Mucosa of gallbladder (tissue), 1 donor: ENCODE measurements around the gene SNX17. TPM values are rescaled to one million over a fixed set of nuclear protein-coding genes. Genes with fewer than 3 reads are reported as not detected.

Source experiments
- DNase-seq: peaks from one replicate; pipeline ENCODE4 v3.0.0-alpha.2; 2020; ENCODE audit warnings: low spot score
- total RNA-seq: library from RNA; stranded (reverse); gene quantifications from one replicate; pipeline ENCODE4 v1.2.1, GENCODE V29; 2021
- donor health status: DM: no; HTN: no; CAD: no.

Gene SNX17
- total RNA-seq, 1 donor from 2014 or later = 105 TPM

DNA sequence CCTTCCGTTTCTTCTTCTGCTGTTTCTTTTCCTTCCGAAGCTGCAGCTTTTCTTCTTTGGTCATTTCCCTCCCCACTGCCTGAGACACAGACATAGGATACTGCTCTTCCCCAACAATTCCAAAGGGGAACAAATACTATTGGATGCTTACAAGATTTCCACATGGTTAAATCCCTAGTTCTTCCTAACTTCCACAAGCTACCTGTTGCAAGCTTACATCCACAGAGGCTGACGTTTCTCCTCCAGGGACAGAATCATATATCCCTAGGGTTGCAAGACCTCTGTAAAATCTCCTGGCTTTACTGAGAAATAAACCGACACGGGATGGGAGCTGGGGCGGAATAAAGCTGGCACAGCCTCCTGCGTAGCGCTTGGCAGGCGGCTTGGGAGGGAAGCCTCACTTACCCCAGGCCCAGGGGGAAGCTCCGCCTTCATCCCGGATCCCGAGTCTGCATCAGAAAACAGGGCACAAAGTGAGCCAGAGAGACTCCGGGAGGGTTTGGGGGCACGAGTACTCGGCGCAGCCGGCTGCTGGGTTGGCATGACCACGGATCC lies 868 bp upstream of the SNX17 start:
- DNase-seq = no peak

DNA sequence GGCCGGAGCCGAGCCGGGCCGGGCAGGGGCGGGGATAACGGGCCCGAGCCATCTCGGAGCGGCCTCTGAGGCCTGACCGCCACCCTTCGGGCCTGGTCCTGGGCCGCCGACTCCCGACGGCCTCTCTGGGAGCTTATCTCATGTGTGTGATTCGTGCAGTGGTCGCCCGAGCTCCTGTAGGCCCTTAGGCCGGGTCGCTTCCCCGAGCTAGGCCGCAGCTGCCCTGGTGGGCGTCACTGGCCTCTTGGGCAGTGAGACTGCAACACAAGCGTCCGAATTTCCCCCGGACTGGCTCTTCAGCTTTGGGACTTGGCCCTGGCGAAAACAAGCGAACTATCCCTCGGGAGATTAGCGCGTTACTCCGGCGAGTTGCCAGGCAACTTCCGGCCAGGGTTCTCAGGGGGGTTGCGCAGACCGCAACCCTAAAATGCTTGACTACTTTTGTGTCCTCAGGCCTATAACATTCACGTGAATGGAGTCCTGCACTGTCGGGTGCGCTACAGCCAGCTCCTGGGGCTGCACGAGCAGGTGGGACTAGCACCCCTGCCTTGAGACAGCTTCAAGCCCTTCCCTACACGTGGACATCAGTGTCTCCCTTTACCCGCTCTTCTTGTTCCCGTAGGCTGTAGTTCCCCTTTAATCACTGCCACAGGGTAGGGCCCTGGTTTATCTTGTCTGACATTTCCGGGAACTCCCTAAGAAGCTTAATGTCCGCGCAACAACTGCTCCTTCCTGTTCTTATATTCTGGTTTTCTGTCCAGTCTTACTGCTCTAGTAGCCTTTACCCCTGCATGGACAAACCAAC lies 602 bp downstream of the SNX17 start:
- no peak for DNase-seq

DNA sequence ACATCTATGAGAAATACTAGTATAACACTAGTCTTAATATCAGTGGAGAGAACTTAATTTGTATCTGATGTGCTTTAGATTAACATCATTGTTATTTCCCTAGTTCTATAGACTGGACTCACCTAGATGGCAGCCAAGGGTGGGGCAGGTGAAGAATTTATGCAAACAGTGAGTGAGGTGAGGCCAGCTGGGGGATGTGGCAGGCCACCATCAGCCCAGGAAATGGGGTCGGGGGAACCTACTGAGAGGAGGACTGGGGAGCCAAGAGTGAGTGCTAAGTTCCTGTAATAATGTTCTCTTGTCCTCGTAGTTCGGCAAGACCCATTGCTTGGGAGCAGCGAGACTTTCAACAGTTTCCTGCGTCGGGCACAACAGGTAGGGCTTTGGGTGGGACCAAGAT lies 2.5 kb downstream of the SNX17 start:
- DNase-seq = no peak

DNA sequence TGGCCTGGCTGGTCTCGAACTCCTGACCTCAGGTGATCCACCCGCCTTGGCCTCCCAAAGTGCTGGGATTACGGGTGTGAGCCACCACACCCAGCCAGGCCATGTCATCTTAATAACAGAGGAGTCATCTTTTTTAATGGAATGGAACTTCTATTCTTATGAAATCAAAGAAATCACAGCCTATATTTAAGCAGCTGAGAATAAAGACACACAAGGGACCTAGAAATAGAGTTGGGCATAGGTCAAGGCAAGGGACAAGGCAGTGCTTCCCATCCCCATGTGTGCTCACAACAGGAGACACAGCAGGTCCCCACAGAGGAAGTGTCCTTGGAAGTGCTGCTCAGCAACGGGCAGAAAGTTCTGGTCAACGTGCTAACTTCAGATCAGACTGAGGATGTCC lies 3.2 kb downstream of the SNX17 start:
- DNase-seq = no peak

DNA sequence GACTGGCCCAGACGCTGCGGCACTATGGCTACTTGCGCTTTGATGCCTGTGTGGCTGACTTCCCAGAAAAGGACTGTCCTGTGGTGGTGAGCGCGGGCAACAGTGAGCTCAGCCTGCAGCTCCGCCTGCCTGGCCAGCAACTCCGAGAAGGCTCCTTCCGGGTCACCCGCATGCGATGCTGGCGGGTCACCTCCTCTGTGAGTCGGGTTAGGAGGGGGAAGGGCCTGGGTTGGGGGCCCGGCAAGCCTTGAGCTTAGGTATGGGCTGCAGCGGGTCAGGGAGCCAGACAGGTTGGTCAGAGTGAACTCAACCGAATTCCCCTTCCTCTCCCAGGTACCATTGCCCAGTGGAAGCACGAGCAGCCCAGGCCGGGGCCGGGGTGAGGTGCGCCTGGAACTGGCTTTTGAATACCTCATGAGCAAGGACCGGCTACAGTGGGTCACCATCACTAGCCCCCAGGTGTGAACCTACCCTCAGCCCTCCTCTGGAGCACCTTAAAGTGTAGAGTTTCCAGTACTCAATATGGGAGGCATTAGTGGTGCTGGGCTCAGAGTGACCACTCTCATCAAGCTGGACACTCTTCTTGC lies 5.2 kb downstream of the SNX17 start:
- no peak for DNase-seq

DNA sequence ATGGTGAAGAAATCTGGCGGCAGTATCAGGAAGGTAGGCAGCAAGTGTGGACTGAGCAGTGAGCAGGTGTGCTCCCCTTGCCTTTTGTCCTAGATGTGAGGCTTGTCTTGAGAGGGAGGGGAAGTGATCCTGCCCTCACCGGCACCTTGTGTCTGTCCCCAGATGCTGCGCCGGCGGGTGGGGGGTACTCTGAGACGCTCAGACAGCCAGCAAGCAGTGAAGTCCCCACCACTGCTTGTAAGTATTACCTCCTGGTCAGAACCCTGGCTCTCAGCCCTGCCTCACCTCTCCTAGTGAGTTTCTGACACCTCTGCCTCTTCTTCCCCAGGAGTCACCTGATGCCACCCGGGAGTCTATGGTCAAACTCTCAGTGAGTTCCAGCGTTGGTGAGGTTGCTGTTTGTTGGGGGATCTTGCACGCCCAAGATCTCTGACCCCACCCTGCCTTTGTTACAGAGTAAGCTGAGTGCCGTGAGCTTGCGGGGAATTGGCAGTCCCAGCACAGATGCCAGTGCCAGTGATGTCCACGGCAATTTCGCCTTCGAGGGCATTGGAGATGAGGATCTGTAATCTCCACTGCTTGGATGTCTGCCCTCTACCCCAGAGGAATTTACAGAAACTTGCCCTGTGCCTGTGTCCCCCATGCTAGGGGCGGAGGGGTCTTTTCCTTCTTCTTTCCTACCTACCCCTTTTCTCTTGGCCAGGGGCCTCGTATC lies 5.9 kb downstream of the SNX17 start:
- no peak for DNase-seq

DNA sequence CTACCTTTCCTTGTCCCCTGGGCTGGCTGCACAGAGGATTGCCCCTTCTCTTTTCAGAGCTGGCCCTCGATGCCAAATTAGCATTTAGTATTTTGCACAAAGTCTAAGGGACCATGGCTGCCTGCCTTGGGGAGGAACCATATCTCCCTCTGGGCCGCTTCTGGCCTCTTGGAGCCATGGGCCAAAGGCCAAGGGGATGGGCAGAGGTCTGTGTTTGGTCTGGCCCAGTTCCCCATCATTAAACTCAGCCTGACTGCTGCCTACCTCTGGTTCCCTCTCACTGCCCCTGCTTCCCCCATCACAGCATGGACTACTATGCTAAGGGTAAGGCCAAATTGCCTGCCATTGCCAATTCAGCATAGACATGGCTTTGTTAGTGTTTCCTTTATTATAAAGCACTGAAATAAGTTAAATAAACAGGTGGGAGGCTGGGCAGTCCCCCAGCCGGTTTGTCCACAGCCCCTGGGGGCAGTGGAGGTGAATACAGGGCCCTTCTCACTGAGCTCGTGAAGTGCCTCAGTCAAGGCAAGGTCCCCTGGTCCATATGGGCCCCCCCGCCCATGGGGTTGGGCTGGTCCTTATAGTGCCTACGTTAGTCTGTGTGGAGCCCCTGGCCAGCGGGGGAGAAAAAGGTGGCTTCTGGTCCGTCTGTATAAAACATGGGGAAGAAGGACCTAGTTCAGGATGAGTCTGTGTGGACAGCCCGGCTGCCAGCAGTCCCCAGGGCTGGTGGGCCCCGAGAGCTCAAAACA lies 6.6 kb downstream of the SNX17 start:
- DNase-seq = no peak

DNA sequence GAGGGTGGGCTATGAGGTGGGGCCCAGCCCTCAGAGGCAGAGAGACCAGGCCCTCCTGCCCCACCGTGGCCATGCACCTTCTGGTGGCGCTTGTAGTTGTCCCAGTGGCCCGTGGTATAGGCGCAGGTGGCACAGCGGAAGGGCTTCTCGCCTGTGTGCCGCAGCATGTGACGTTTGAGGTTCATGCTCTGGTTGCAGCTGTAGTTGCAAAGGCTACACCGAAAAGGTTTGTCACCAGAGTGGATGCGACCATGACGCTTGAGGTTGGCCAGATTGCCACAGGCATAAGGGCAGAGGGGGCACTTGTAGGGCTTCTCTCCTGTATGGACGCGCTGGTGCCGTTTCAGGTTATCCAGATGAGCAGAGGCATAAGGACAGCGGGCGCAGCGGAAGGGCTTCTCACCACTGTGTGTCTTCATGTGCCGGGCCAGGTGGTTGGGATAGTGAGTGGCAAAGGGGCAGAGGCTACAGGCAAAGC lies 7.2 kb downstream of the SNX17 start:
- DNase-seq = no peak

DNA sequence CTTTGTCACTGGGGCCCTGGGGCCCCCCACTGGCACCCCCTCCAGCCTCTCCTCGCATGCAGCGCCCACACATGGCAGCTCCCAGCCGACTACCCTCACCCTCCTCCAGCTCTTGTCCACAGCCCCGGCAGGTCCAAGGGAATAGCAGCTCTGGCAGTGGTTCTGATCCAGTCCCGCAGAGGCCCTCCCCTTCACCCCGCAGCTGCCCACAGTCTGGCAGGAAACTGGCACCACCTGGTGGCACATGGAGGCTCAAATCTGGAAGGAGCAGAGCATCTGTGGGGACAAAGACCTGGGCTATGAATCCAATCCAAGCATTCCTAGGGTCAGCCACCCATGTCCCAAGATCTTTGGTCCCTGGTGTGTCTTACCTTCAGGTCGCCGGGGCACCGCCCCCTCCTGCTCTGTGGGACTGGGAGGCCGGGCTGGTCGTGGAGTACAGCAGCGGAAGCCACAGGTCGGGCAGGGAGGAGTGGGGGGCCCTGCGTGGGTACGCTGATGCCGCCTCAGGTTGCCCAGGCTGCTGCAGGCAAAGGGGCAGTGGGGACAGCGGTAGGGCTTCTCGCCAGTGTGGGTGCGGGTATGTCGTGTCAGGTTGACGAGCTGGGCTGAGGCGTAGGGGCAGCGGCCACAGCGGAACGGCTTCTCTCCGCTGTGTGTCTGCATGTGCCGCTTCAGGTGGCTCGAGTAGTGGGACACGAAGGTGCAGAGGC lies 7.8 kb downstream of the SNX17 start:
- DNase-seq = no peak

DNA sequence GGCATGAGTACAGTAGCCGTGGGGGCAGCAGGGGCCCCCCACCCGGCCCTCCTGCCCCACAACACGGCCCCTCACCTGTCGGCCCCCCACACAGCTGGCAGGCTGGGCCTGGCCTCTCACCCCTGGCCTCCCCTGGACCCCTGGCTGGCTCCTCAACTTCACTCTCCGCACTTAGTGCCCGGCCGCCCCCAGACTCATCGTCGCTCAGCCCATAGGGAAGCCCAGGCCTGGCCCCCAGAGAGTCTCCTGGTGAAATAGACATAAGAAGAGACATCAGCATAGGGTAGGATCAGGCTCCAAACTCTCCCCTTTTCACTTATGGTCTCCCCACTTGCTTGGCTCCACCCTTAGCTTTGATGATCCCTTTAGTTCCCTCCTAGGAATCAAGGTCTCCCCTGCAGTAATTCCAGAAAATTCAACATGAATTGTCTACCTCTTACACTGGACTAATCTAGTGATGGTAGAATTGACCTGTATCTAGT lies 8.4 kb downstream of the SNX17 start:
- DNase-seq = no peak

DNA sequence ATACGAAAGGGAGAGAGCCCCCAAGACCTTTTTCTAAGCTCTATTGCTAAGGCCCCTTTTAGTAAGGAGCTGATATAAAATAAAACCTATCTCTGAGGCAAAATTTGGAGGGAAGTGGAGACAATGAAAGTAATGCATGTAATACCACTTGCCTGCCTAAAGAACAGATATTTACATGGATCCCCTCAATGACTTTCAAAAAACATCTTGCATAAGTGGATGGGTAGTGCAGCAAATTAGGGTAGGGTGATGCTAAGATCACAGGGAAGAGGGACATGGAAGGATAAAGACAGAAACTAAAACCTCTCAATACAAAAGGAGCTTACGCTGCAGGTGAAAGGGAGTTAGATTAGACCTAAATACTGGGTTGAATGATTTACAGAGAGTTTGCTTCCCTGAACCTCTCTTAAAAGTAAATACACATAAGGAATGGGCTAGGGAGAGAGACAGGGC lies 9.0 kb downstream of the SNX17 start:
- DNase-seq = no peak

DNA sequence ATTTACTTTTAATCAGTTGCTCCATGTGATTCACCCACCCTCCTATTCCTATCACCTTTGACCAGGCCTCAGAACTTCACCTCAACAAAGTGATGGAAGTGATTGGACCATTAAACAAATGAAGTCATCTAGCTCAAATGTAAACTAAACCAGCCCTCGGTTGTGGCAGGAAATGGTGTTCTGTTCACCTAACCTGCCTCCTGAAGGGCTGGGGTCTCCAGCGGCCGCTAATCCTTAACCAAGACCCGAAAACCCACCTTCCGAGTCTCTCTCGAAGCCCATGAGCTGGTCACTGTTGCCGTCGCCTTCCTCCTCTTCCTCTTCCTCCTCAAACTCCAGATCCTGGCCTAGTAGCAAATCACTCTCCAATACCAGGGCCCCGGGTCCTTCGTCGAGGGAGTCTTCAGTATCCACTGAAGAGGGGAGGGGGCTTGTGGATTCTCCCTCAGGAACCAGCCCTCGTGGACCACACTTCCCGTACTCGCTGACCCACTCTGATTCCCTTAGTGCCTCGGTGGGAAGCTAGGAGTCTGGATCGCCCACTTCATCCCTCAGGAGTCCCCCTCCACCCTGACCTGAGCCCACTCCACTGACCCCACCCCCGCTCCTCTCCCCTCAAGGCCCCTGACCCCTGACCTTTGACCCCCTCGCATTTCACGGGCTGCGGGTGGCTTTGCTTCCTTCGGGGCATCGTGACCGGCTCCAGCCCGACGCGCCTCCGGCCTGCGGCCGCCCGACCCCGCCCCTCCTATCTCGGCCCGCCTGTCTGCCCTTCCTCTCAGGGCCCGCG lies 9.6 kb downstream of the SNX17 start:
- DNase-seq = peak; percentile 59

DNA sequence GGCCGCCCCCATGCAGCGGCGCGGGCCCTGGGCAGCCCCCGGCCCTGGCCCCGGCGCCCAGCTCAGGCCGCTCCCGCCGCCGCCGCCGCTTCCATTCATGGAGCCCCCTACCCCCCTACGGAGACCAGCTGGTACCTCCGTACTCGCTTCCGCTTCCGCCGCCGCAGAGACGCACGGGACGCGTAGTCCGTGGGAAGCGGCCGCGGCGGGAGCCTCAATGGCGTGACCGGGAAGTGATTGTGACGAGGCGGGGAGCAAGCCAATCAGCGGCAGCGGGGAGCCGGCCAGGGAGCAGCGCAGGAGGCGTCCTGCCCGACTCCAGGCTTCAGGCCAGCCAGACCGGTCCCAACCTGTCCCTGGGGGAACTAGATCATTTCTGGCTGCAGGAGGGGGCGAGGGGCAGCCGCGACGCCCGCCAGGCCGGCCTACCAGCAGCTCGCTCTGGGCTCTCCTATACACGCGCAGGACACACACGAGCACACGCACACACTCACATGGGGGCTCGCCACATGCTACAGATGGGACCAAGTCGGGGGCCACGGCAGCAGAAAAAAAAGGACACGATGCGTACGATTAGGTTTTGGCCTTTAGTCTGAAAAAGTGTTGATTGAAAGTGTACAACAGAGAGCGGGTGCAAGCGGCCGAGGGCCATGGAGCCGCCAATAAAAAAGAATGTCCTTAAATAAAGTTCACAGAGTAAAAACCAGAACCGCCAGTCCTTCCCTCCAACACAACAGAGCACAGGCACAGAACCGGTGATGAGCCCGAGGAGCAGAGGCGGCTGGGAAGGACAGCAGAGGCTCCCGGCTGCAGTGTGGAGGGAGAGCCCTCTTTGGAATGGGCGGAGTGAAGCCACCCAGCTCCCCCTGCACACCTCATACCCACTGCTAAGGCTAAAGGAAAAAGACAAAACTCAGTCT lies 10.5 kb downstream of the SNX17 start, which contains the start of gene ZNF513:
ZNF513 (minus strand) TSS at position 109 of the 920 bp plus-strand sequence. CDS start 208 bp downstream, outside the sequence.
- peak; percentile 96 for DNase-seq

DNA sequence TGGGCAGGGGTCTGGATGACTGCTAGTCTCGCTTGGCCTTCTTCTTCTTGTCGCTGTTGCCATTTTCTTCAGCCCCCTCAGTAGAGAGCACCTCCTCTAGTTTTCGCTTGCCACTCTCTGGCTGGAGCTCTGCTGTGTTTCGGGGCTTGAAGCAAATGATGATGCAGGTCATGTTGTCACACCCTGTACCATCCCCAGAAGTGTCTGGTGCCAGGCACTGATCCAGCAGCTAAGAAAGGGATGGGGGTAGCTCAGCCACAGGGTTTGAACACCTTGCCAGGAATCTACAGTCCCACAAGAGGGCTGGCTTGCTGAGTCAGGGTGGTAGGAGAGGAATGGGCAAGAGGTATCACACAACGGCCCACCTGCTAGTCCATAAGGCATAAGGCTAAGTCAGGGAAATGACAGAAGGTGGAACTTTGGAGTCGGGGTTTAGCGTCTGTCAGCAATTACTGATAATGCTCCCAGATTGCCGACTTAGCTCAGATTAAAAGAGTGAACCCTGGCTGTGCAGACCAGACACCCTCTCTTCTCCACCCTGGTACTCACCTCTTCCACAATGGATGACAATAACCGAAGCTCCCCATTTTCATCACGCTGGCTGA lies 11.3 kb downstream of the SNX17 start:
- no peak for DNase-seq

DNA sequence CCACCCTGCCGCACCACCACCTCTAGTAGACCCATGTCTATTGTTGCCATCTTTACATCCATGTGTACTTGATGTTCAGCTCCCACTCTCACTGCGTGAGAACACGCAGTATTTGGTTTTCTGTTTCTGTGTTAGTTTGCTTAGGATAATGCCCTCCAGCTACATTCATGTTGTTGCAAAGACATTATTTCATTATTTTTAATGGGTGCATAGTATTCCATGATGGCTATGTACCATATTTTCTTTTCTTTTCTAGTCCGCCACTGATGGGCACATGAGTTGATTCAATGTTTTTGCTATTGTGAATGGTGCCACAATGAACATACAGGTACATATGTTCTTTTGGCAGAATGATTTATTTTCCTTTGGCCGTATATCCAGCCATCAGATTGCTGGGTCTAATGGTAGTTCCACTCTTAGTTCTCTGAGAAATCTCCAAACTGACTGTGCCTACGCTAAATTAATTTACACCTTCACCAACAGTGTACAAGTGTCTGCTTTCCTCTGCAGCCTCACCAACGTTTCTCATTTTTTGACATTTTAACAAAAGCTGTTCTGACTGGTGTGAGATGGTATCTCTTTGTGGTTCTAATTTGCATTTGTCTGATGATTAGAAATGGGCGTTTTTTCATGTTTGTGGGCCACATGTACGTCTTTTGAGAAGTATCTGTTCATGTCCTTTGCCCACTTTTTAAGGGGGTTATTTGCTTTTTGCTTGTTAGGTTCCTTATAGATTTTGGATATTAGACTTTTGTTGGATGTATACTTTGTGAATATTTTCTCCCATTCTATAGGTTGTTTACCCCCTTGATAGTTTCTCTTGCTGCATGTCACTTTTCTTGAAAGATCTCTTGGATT lies 20.6 kb downstream of the SNX17 start:
- no peak for DNase-seq

DNA sequence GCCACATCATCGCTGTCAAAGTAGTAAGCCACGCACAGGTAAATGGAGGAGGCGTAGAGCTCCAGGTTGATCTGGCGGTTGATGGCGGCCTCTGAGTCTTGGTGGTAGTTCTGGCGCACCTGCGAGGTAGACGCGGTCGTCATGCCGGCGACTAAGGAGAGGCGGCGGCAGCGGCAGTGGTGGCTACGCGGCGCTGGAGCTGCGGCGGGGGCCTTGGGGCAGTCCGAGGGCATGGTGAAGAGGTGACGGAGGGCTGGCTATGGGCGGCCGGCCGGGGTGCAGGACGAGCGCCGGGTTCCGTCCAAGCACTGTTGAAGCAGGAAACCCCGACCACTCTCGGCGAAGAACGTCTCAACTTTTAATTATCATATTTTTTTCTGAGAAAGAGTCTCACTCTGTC lies 22.8 kb downstream of the SNX17 start:
- no peak for DNase-seq

DNA sequence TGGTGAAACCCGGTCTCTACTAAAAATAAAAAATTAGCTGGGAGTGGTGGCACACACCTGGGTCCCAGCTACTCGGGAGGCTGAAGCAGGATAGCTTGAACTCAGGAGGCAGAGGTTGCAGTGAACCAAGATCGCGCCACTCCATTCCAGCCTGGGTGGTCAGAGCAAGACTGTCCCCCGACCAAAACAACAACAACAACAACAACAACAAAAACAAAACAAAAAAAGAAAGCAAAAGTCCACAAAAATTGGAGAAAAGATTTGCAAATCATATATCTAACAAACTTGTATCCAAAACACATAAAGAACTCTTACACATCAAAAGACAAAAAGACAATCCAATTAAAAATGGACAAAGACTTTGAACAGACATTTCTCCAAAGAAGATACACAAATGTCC lies 28.5 kb downstream of the SNX17 start:
- DNase-seq = no peak
